Omental fat pad (tissue), 4 donors: ENCODE data around the gene KCNJ6. TPM values are rescaled to one million over a fixed set of nuclear protein-coding genes. Genes with fewer than 3 reads are reported as not detected.
"Not testable (repeated sequence)": the region's sequence is repeated elsewhere in the genome, so short reads cannot be mapped to it uniquely, and the experiment has no call there.

Source experiments
- ATAC-seq: fragments of 150-250 bp; one replicate; pipeline ENCODE4 v1.9.1; 2016; ENCODE audit warnings: mild to moderate bottlenecking, moderate library complexity; ENCODE audit not compliant: low FRiP score
- DNase-seq: peaks from one replicate; pipeline ENCODE4 v3.0.0-alpha.2; 2019; ENCODE audit warnings: low spot score
- CTCF ChIP-seq, 3 donors: fragments of 450-650 bp; IDR thresholded peaks; one replicate each; pipeline ENCODE4 v1.5.1; 2016 to 2017; ENCODE audit warnings: antibody characterized with exemption in 3 of 3, mild to moderate bottlenecking in 3 of 3, moderate library complexity in 2 of 3
- total RNA-seq, 4 donors: library from RNA; depleted of rRNA; stranded (reverse); fragments of >200 nt; gene quantifications; one replicate each; pipeline ENCODE4 v1.1.0, GENCODE V29; 2016

Gene KCNJ6
- total RNA-seq, 4 donors from 2014 or later = not detected

- ATAC-seq (no peak), DNase-seq (no peak)
- no peak for TF ChIP-seq CTCF (IDR thresholded peaks at IDR 0.05)
Observed at GRCh38 chr21:37668462-37669239, 247.6 kb downstream of the KCNJ6 start.

DNA sequence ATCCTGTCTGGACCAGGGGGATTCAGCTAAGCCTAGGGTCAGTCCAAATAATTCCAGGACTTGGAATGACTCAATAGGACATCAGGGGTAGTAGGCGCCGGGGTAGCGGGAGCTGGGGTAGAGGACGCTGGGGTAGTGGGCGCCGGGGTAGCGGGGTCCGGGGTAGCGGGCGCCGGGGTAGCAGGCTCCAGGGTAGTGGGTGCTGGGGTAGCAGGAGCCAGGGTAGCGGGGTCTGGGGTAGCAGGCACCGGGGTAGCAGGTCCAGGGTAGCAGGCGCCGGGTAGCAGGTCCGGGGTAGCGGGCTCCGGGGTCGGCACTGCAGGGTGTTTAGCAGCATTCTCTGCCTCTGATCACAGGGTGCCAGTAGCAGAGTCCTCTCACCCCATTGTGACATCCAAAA is 248.9 kb downstream of the KCNJ6 start:
- no peak for TF ChIP-seq CTCF (IDR thresholded peaks at IDR 0.05)
- no peak for DNase-seq
- peak; percentile 54 for ATAC-seq

DNA sequence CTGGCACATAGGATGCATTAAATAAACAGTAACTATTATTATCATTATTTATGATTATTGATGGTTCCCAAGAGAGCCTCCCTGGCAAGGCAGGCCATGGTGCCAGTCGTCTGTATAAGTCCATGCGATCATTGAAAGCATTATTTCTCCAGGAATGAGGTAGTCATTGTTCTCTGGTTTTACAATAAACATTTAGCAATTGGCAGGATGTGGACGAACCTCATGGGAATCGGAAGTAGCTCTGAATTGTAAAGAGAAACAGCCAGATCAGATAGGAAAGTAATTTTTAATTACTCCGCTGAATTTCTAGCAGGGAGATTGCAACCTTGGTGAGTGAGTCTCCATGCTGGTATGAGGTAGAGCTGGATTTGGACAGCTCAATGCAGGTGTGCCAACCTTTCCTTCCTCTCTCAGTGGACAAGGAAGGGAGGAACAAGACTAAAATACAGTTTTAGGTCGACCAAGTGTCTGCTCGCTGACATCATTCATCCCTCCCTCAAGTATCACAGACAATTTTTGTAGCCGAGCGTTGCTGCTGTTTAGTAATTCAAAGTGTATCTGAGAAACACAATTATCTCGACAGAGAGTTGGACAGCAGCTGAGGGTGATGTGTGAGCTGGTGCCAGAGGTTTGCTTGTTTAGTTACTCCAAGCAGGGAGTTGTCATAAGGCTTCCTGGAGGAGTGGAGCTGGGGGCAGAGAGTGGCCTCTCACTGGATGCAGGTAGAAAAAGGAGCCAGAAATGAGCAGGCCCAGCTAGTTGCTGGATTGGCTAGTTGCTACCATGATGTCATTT is 250.8 kb downstream of the KCNJ6 start:
- ATAC-seq = no peak
- no peak for TF ChIP-seq CTCF (IDR thresholded peaks at IDR 0.05)

DNA sequence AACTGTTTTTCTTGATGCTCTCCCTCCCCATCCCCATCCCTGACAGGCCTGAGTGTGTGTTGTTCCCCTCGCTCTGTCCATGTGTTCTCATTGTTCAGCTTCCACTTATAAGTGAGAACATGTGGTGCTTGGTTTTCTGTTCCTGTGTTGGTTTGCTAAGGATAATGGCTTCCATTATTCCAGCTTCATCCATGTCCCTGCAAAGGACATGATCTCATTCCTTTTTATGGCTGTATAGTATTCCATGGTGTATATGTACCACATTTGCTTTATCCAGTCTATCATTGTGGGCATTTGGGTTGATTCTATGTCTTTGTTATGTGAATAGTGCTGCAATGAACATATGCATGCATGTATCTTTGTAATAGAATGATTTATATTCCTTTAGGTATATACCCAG is 254.0 kb downstream of the KCNJ6 start:
- DNase-seq, ATAC-seq: not testable (repeated sequence)

More for the DNA sequence above, 250.8 kb downstream of the KCNJ6 start:
- no peak for DNase-seq

- no peak for TF ChIP-seq CTCF (IDR thresholded peaks at IDR 0.05)
- no peak for DNase-seq
- ATAC-seq = no peak
Observed at GRCh38 chr21:37660709-37661108, 255.5 kb downstream of the KCNJ6 start.

DNA sequence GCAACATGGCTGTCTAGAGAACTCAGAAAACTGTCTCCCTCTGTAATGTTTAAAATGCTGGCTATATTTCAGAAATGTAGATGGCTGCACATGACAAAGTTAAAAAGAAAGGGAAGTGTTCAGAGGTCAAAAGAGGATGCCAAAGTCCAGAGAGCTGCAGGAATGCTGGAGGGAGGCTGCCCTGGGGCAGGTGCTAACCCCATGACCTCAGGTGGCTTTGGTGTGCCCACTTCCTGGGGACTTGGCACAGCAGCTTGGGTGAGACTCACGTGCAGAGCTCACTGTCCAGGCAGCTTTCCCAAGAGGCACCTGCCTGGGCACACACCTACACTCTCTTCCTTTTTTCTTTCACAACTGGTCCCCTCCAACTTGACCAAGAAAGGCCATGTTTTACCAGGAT is 256.4 kb downstream of the KCNJ6 start:
- DNase-seq (no peak), ATAC-seq (no peak)
- no peak for TF ChIP-seq CTCF (IDR thresholded peaks at IDR 0.05)

DNA sequence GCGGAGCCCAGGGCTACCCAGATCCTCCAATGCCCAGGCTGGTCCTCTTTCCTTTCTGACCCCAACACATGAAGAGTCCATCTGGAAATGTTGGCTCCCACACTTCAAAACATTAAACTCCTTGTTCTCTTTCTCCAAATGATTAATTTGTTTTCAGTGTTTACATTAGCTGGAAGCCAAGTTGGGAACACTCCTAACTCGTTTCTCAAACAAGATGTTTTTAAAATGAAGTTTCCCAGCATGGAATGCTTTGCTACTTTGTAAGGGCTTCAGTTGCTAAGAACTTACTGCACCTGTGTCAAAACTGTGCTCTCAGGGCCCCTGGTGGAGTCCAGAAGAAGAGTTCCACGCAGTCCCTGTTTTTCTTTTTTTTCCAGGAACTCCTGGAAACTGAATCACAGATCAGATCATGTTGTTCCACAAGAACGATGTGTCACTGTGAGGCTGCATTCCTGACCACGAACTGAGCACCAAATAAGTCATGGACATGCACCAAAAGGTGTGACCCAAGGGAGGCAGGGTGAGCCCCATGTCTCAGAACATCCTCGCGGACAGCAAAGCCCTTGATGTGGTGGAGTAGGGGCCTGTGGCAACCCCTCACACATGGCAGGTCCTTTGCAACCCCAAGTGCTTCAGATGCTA is 257.3 kb downstream of the KCNJ6 start:
- DNase-seq = no peak
- no peak for TF ChIP-seq CTCF (IDR thresholded peaks at IDR 0.05)
- peak; percentile 86 for ATAC-seq
